DOHH2 (cell line): Measurements from ENCODE around the gene TMEM38A.

Experiments
- CTCF ChIP-seq: fragments of 200-600 bp; sonication (generic); IDR thresholded peaks from one replicate; pipeline ENCODE4 v1.5.1; 2014; ENCODE audit warnings: antibody characterized with exemption, mild to moderate bottlenecking, low read depth, low read length; ENCODE audit not compliant: poor library complexity, severe bottlenecking
- EZH2phosphoT487 ChIP-seq: fragments of 200-600 bp; sonication (generic); IDR thresholded peaks from 2 replicates; pipeline ENCODE4 v1.6.1; 2017; ENCODE audit warnings: borderline replicate concordance, mild to moderate bottlenecking, antibody characterized with exemption, low read length, moderate library complexity, mixed read lengths

GRCh38 chr19:16698914-16699313 is 38.0 kb downstream of the TMEM38A start:
- TF ChIP-seq CTCF (no peak), EZH2phosphoT487 (no peak)
